GM23338 (cell line): ENCODE data around the gene ABAT. TPM values are rescaled to one million over a fixed set of nuclear protein-coding genes. Genes with fewer than 3 reads are reported as not detected.

Experiments
- ATAC-seq: fragments of 200-7000 bp; cut with Tn5 transposase; 3 replicates; pipeline ENCODE4 v1.9.1; 2020
- DNase-seq: peaks from one replicate; pipeline ENCODE4 v3.0.0-alpha.2; 2015; ENCODE audit warnings: low spot score
- H2AFZ ChIP-seq: fragments of 200-600 bp; sonication (generic); 2 replicates; pipeline ENCODE4 v1.8.0; 2016; ENCODE audit warnings: antibody characterized with exemption, mild to moderate bottlenecking, moderate library complexity
- H3F3A ChIP-seq: fragments of 200-600 bp; sonication (generic); replicated peaks from 2 replicates; pipeline ENCODE4 v1.8.0; 2017; ENCODE audit warnings: antibody characterized with exemption, mixed run types, low read depth
- H3K27ac ChIP-seq: fragments of 200-600 bp; sonication (generic); 2 replicates; pipeline ENCODE4 v1.6.1; 2016; ENCODE audit warnings: low read depth
- H3K27me3 ChIP-seq: fragments of 200-600 bp; sonication (generic); 2 replicates; pipeline ENCODE4 v1.8.0; 2016; ENCODE audit warnings: mild to moderate bottlenecking, mixed run types, moderate library complexity; ENCODE audit not compliant: insufficient read depth
- H3K36me3 ChIP-seq: fragments of 200-600 bp; sonication (generic); 2 replicates; pipeline ENCODE4 v1.8.0; 2016; ENCODE audit warnings: mild to moderate bottlenecking; ENCODE audit not compliant: insufficient read depth
- H3K4me1 ChIP-seq: fragments of 200-600 bp; sonication (generic); 2 replicates; pipeline ENCODE4 v1.8.0; 2016; ENCODE audit warnings: mild to moderate bottlenecking, moderate library complexity; ENCODE audit not compliant: insufficient read depth
- H3K4me2 ChIP-seq: fragments of 200-600 bp; sonication (generic); 2 replicates; pipeline ENCODE4 v1.7.1; 2017; ENCODE audit warnings: mixed run types
- H3K4me3 ChIP-seq: fragments of 200-600 bp; sonication (generic); 2 replicates; pipeline ENCODE4 v1.6.1; 2016; ENCODE audit warnings: mixed run types
- H3K79me2 ChIP-seq: fragments of 200-600 bp; sonication (generic); replicated peaks from 2 replicates; pipeline ENCODE4 v1.8.0; 2017; ENCODE audit warnings: mild to moderate bottlenecking; ENCODE audit not compliant: insufficient read depth
- H3K9me2 ChIP-seq: fragments of 200-600 bp; sonication (generic); 2 replicates; pipeline ENCODE4 v1.8.0; 2017; ENCODE audit not compliant: insufficient read depth
- H4K20me1 ChIP-seq: fragments of 200-600 bp; sonication (generic); replicated peaks from 2 replicates; pipeline ENCODE4 v1.8.0; 2017; ENCODE audit warnings: mild to moderate bottlenecking; ENCODE audit not compliant: insufficient read depth
- H3K27ac Mint-ChIP-seq: 2 replicates; pipeline ENCODE4 v1.8.0; 2020; ENCODE audit warnings: inconsistent platforms, mild to moderate bottlenecking, moderate library complexity, mixed read lengths
- H3K27me3 Mint-ChIP-seq: 3 replicates; pipeline ENCODE4 v1.8.0; 2022; ENCODE audit warnings: low read depth, mild to moderate bottlenecking, moderate library complexity, mixed read lengths, inconsistent platforms; ENCODE audit not compliant: insufficient read depth, poor library complexity
- H3K36me3 Mint-ChIP-seq: 3 replicates; pipeline ENCODE4 v1.8.0; 2021; ENCODE audit warnings: low read depth, mild to moderate bottlenecking, inconsistent platforms, moderate library complexity, mixed read lengths
- H3K4me1 Mint-ChIP-seq: 3 replicates; pipeline ENCODE4 v1.8.0; 2020; ENCODE audit warnings: mild to moderate bottlenecking, inconsistent platforms, mixed read lengths
- H3K4me3 Mint-ChIP-seq: 3 replicates; pipeline ENCODE4 v1.8.0; 2021; ENCODE audit warnings: moderate library complexity, mild to moderate bottlenecking, inconsistent platforms, mixed read lengths
- H3K9me3 Mint-ChIP-seq: 3 replicates; pipeline ENCODE4 v1.8.0; 2020; ENCODE audit warnings: moderate library complexity, mild to moderate bottlenecking, inconsistent platforms, mixed read lengths
- CREB1 ChIP-seq: fragments of 250-450 bp; sonication (Bioruptor Pico); IDR thresholded peaks from 2 replicates; pipeline ENCODE4 v1.5.0; 2020; ENCODE audit warnings: low read depth, mild to moderate bottlenecking, moderate library complexity
- EZH2 ChIP-seq: fragments of 200-600 bp; sonication (generic); IDR thresholded peaks from one replicate; pipeline ENCODE4 v1.8.0; 2017; ENCODE audit warnings: antibody characterized with exemption, mild to moderate bottlenecking, low read depth; ENCODE audit not compliant: unreplicated experiment
- EZH2phosphoT487 ChIP-seq: fragments of 200-600 bp; sonication (generic); IDR thresholded peaks from one replicate; pipeline ENCODE4 v1.8.1; 2018; ENCODE audit warnings: antibody characterized with exemption; ENCODE audit not compliant: unreplicated experiment
- JUNB ChIP-seq: IDR thresholded peaks from one replicate; pipeline ENCODE4 v1.6.1; 2016; ENCODE audit warnings: antibody characterized with exemption; ENCODE audit not compliant: unreplicated experiment
- NANOG ChIP-seq: IDR thresholded peaks from 2 replicates; pipeline ENCODE4 v1.6.1; 2016; ENCODE audit warnings: antibody characterized with exemption, borderline replicate concordance
- POLR2AphosphoS5 ChIP-seq: IDR thresholded peaks from 2 replicates; pipeline ENCODE4 v1.6.1; 2016; ENCODE audit warnings: antibody characterized with exemption, low read depth
- STAT1 ChIP-seq: IDR thresholded peaks from one replicate; pipeline ENCODE4 v1.6.1; 2016; ENCODE audit warnings: antibody characterized with exemption; ENCODE audit not compliant: unreplicated experiment
- ZNF114 ChIP-seq: fragments of 250-450 bp; sonication (Bioruptor Pico); IDR thresholded peaks from 2 replicates; pipeline ENCODE4 v1.5.0; 2020; ENCODE audit warnings: mild to moderate bottlenecking, moderate library complexity
- ZNF331 ChIP-seq: fragments of 250-450 bp; sonication (Bioruptor Pico); IDR thresholded peaks from 2 replicates; pipeline ENCODE4 v1.5.0; 2020; ENCODE audit warnings: low read depth, mild to moderate bottlenecking, moderate library complexity
- polyA plus RNA-seq: library from polyadenylated mRNA; unstranded; fragments of >200 nt; fragmentation: Nextera tagmentation; extraction: Ambion mirVana; gene quantifications from 2 replicates; pipeline ENCODE4 v1.2.1, GENCODE V29; 2016
- total RNA-seq: library from RNA; depleted of rRNA; stranded (reverse); fragments of >200 nt; shearing (Covaris generic); gene quantifications from 2 replicates; pipeline ENCODE4 v1.2.3, GENCODE V29; 2014
- TF ChIP-seq, protein P1 (sequence below): fragments of 250-450 bp; sonication (Bioruptor Pico); IDR thresholded peaks from 2 replicates; pipeline ENCODE4 v1.5.0; 2020; ENCODE audit warnings: mild to moderate bottlenecking, moderate library complexity
- TF ChIP-seq, protein P2 (sequence below): IDR thresholded peaks from 2 replicates; pipeline ENCODE4 v1.6.1; 2016; ENCODE audit warnings: antibody characterized with exemption

ABAT gene
- total and polyA plus RNA-seq, 2 experiments from 2014 or later: 4.4 to 8.8 TPM

DNA sequence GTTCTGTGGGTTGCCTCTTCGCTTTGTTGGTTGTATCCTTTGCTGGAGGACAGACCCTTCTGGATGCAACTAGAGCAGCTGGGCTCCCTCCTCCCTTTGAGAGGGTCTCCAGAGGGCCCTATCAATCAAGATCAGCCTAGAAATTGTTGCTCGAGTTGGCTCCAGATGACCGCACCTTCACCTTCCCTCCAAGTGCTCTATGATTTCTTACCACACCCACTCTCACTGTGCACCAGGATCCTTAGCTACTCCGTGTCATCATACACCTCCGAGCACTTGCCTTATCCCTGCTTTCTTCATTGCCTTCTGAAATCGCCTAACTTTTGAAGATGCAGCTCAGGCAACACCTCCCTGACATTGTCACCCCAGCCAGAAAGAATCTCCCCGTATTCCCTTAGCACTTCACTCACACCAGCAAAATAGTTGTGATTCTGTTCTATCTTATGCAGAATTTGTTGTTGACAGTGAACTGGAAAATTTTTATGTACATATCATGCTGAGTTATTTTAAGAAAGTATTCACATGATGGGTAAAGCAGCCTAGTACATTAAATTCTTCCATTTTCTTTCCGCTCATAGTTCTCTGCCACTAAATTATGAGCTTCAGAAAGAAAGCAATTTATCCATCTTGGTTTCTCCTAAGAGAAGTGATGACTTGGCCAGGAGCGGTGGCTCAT lies 52.9 kb downstream of the ABAT start:
- H3K79me2 ChIP-seq: no peaks in the 10 kb centered on the region
- H3K9me2 ChIP-seq: no peaks in the 10 kb centered on the region
- no peak overlapping the region for H3K4me2 ChIP-seq
- TF ChIP-seq CREB1 (CRISPR knock-in tag): no peak
- TF ChIP-seq, protein P1, sequence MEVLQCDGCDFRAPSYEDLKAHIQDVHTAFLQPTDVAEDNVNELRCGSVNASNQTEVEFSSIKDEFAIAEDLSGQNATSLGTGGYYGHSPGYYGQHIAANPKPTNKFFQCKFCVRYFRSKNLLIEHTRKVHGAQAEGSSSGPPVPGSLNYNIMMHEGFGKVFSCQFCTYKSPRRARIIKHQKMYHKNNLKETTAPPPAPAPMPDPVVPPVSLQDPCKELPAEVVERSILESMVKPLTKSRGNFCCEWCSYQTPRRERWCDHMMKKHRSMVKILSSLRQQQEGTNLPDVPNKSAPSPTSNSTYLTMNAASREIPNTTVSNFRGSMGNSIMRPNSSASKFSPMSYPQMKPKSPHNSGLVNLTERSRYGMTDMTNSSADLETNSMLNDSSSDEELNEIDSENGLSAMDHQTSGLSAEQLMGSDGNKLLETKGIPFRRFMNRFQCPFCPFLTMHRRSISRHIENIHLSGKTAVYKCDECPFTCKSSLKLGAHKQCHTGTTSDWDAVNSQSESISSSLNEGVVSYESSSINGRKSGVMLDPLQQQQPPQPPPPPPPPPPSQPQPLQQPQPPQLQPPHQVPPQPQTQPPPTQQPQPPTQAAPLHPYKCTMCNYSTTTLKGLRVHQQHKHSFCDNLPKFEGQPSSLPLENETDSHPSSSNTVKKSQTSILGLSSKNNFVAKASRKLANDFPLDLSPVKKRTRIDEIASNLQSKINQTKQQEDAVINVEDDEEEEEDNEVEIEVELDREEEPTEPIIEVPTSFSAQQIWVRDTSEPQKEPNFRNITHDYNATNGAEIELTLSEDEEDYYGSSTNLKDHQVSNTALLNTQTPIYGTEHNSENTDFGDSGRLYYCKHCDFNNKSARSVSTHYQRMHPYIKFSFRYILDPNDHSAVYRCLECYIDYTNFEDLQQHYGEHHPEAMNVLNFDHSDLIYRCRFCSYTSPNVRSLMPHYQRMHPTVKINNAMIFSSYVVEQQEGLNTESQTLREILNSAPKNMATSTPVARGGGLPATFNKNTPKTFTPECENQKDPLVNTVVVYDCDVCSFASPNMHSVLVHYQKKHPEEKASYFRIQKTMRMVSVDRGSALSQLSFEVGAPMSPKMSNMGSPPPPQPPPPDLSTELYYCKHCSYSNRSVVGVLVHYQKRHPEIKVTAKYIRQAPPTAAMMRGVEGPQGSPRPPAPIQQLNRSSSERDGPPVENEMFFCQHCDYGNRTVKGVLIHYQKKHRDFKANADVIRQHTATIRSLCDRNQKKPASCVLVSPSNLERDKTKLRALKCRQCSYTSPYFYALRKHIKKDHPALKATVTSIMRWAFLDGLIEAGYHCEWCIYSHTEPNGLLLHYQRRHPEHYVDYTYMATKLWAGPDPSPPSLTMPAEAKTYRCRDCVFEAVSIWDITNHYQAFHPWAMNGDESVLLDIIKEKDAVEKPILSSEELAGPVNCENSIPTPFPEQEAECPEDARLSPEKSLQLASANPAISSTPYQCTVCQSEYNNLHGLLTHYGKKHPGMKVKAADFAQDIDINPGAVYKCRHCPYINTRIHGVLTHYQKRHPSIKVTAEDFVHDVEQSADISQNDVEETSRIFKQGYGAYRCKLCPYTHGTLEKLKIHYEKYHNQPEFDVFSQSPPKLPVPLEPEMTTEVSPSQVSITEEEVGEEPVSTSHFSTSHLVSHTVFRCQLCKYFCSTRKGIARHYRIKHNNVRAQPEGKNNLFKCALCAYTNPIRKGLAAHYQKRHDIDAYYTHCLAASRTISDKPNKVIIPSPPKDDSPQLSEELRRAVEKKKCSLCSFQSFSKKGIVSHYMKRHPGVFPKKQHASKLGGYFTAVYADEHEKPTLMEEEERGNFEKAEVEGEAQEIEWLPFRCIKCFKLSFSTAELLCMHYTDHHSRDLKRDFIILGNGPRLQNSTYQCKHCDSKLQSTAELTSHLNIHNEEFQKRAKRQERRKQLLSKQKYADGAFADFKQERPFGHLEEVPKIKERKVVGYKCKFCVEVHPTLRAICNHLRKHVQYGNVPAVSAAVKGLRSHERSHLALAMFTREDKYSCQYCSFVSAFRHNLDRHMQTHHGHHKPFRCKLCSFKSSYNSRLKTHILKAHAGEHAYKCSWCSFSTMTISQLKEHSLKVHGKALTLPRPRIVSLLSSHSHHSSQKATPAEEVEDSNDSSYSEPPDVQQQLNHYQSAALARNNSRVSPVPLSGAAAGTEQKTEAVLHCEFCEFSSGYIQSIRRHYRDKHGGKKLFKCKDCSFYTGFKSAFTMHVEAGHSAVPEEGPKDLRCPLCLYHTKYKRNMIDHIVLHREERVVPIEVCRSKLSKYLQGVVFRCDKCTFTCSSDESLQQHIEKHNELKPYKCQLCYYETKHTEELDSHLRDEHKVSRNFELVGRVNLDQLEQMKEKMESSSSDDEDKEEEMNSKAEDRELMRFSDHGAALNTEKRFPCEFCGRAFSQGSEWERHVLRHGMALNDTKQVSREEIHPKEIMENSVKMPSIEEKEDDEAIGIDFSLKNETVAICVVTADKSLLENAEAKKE: no peak
- H3K27ac ChIP-seq: no peak overlapping the region
- Mint-ChIP-seq H3K4me1 (peaks cover 5% of the 10 kb centered on the region; the same call in 1 of the 3 replicates), H3K27ac (no peak overlapping the region), H3K4me3 (no peak overlapping the region), H3K27me3 (peaks cover 3% of the 10 kb centered on the region), H3K36me3 (peaks cover 4% of the 10 kb centered on the region; the same call in 1 of the 3 replicates), H3K9me3 (peaks cover under 1% of the 10 kb centered on the region; the same call in 2 of the 3 replicates)
- H3K36me3 ChIP-seq: no peaks in the 10 kb centered on the region
- no peaks in the 10 kb centered on the region for H3K27me3 ChIP-seq
- no peak overlapping the region for H2AFZ ChIP-seq
- no peak for ATAC-seq
- no peaks in the 10 kb centered on the region for H3F3A ChIP-seq
- H3K4me1 ChIP-seq: no peaks in the 10 kb centered on the region
- H4K20me1 ChIP-seq: no peaks in the 10 kb centered on the region; the same call in 1 of the 2 replicates
- no peak for DNase-seq
- no peak overlapping the region for H3K4me3 ChIP-seq

DNA sequence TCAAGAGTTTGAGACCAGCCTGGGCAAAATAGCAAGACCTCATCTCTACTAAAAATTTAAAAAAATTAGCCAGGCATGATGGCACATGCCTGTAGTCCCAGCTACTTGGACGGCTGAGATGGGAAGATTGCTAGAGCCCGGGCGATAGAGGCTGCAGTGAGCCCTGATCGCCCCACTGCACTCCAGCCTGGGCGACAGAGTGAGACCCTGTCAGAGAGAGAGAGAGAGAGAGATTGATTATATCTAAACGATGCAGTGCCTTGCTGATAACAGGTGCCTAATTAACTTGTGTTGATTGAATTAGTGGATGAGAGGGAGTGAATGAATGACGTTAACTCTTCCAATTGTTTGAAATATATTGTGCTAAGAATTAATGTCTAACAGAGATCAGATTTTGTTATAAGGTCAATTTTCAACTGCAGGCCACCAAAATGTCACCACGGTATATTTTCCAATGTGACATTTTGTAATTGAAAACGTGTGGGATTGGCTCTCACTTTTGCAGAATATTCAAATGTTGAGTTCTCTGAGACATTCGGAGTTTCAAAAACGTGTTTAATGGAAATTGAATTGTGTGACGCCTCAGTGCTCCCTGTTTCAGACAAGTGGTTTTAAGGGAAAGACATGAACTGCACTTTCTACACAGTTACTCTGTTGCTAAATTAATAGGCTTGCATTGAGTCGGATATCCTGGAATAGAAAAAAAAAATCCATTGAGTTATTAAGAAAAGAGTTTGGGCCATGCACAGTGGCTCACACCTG lies 53.6 kb downstream of the ABAT start:
- Mint-ChIP-seq H3K27ac (no peak overlapping the region), H3K27me3 (peaks cover 3% of the 10 kb centered on the region), H3K4me3 (no peak overlapping the region), H3K4me1 (peaks cover 5% of the 10 kb centered on the region; the same call in 1 of the 3 replicates), H3K36me3 (peaks cover 4% of the 10 kb centered on the region; the same call in 1 of the 3 replicates), H3K9me3 (peaks cover 2% of the 10 kb centered on the region; the same call in 2 of the 3 replicates)
- no peaks in the 10 kb centered on the region for H3K9me2 ChIP-seq
- no peaks in the 10 kb centered on the region for H3F3A ChIP-seq
- H3K36me3 ChIP-seq: no peaks in the 10 kb centered on the region
- H3K79me2 ChIP-seq: no peaks in the 10 kb centered on the region
- no peaks in the 10 kb centered on the region for H3K4me1 ChIP-seq
- H3K4me2 ChIP-seq: no peak overlapping the region
- no peak for ATAC-seq
- no peak overlapping the region for H2AFZ ChIP-seq
- no peak overlapping the region for H3K4me3 ChIP-seq
- no peak overlapping the region for H3K27ac ChIP-seq
- H4K20me1 ChIP-seq: no peaks in the 10 kb centered on the region; the same call in 1 of the 2 replicates
- H3K27me3 ChIP-seq: no peaks in the 10 kb centered on the region
- no peak for DNase-seq
- TF ChIP-seq STAT1: no peak
- no peak for TF ChIP-seq EZH2phosphoT487
- TF ChIP-seq EZH2: no peak
- TF ChIP-seq CREB1 (CRISPR knock-in tag): no peak
- TF ChIP-seq, protein P2, sequence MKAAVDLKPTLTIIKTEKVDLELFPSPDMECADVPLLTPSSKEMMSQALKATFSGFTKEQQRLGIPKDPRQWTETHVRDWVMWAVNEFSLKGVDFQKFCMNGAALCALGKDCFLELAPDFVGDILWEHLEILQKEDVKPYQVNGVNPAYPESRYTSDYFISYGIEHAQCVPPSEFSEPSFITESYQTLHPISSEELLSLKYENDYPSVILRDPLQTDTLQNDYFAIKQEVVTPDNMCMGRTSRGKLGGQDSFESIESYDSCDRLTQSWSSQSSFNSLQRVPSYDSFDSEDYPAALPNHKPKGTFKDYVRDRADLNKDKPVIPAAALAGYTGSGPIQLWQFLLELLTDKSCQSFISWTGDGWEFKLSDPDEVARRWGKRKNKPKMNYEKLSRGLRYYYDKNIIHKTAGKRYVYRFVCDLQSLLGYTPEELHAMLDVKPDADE: no peak
- TF ChIP-seq ZNF331 (CRISPR knock-in tag): no peak
- no peak for TF ChIP-seq NANOG
- no peak for TF ChIP-seq JUNB
- TF ChIP-seq POLR2AphosphoS5: no peak
- no peak for TF ChIP-seq ZNF114 (CRISPR knock-in tag)
